ENCODE data around the gene HSP90AB1.

GRCh38 chr6:44211284-44211683 lies 35.6 kb upstream of the HSP90AB1 start:
- TF ChIP-seq CTCF (IDR thresholded peaks at IDR 0.05) (no peak), POLR2A (IDR thresholded peaks at IDR 0.05) (no peak)

Data from heart left ventricle (tissue), 13 donors.